Stimulated activated CD8-positive, alpha-beta memory T cell treated with anti-CD3 and anti-CD28 coated beads, Interleukin-4, amount 100 ng/mL, for 48 hours (primary cell): ENCODE data around the gene NR1I3.
"Not testable (repeated sequence)": the region's sequence is repeated elsewhere in the genome, so short reads cannot be mapped to it uniquely, and the experiment has no call there.

ENCODE experiments used
- DNase-seq: peaks from one replicate; pipeline ENCODE4 v3.0.0-alpha.2; 2020

Gene NR1I3, protein sequence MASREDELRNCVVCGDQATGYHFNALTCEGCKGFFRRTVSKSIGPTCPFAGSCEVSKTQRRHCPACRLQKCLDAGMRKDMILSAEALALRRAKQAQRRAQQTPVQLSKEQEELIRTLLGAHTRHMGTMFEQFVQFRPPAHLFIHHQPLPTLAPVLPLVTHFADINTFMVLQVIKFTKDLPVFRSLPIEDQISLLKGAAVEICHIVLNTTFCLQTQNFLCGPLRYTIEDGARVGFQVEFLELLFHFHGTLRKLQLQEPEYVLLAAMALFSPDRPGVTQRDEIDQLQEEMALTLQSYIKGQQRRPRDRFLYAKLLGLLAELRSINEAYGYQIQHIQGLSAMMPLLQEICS

GRCh38 chr1:161238039-161238473 is at the start of gene NR1I3:
NR1I3 (minus strand) TSS chr1:161238203; CDS start chr1:161236565, 1,638 bp downstream.
- no peak for DNase-seq

DNA sequence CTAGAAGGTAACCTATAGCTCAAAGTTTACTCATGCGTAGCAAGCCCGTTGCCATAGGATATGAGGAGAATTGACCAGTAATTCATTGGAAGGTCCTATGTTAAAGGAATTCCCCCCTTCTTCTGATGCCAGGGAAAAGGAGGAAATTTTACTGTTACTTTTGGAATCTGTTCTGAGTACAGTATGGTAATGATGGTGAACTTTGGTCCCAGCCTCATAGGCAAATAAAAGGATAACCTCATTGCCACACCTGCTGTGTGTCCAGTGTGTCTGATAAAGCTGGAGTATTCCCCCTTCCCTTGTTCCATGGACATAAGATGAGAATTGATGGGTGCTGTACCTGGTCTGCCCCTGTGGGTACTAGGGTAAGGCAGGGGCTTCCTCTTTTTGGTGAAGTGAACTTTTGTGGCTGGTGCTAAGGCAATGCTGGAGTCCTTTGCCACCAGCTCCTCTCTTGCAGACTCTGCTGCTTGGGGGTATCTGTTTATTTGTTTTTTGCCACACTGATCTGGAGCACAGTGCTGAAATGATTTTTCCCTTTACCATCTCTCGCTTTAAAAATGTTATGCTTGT is 49.6 kb upstream of the NR1I3 start:
- no peak for DNase-seq

- no peak for DNase-seq
Measured at GRCh38 chr1:161285521-161285920, 47.5 kb upstream of the NR1I3 start.

GRCh38 chr1:161285113-161285512 is 47.1 kb upstream of the NR1I3 start:
- no peak for DNase-seq

GRCh38 chr1:161282991-161283390 is 45.0 kb upstream of the NR1I3 start:
- DNase-seq, result no peak

DNA sequence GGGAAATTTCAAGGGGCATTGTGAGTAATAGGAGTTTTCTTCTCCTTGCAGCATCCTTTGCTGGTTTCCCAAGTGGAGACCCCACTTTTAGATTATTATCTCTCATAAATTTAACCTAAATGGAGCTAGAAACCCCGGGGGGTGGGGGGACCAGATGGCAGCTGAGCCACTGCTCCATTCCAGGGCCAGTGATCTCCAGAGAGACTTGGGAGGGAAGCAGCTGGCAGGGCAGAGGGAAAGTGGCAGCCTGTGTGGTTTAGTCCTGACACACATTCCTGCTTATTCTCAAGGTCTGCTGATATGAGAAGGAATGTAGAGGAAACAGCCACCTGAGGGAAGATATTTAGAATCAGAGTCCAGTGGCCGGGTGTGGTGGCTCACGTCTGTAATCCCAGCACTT is 36.9 kb upstream of the NR1I3 start:
- DNase-seq, result no peak

DNA sequence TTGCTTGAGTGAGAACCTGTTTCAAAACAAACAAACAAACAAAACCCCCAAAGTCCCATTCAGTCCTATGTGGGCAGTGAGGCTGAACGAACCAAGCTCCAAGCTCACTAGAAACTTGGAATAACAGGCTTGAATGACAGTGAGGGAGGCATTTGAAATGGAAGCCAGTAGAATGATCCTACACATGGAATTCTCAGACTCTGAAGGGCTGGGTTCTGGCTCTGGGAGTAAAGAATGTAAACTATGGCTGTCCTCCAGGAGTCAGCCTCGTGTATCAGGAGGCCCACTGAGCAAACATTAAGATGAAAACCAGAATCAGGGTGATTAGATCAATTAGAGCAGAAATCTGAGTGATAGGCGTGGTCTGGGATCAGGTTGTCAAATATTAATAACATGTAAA is 35.4 kb upstream of the NR1I3 start:
- no peak for DNase-seq

DNA sequence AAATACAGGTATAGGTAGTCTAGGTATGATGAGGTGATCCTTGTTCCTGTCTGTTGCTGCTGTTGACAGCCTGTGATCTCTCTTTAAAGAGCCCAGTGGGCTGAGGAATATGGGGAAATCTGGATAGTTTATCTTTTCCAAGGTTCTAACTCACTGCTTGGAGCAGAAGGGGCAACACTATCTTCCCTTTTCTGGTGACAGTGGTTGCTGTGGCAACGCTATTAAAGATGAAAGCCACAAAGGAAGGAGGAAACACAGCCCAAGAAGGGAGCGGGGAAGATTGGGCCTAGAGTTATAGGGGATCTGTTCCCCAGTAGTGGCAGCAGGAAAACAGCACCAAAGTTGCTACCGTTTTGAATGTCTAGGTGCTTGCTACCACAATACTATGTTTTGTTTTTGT is 29.3 kb upstream of the NR1I3 start:
- no peak for DNase-seq

- no peak for DNase-seq
Measured at GRCh38 chr1:161266836-161267235, 28.8 kb upstream of the NR1I3 start.

DNA sequence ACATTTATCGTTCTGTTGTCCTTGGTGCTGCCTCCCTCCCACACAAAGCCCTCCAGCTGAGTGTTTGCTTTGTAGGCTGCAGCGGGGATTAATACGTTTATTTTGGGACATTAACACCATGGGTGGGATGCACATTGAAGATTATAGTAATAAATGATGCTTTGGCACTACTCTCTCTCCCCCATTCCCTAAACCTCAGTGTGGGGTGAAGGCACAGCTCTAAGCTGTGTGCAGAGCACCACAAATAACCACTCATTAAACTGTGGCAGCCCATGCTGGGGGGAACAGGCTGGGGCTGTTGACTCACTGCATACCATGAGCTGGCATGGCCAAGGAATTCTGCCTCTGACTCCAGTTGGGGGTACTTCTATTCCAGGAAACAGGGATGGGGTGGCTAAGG is 28.2 kb upstream of the NR1I3 start:
- DNase-seq, result no peak

GRCh38 chr1:161265305-161265704 is 27.3 kb upstream of the NR1I3 start:
- no peak for DNase-seq

DNA sequence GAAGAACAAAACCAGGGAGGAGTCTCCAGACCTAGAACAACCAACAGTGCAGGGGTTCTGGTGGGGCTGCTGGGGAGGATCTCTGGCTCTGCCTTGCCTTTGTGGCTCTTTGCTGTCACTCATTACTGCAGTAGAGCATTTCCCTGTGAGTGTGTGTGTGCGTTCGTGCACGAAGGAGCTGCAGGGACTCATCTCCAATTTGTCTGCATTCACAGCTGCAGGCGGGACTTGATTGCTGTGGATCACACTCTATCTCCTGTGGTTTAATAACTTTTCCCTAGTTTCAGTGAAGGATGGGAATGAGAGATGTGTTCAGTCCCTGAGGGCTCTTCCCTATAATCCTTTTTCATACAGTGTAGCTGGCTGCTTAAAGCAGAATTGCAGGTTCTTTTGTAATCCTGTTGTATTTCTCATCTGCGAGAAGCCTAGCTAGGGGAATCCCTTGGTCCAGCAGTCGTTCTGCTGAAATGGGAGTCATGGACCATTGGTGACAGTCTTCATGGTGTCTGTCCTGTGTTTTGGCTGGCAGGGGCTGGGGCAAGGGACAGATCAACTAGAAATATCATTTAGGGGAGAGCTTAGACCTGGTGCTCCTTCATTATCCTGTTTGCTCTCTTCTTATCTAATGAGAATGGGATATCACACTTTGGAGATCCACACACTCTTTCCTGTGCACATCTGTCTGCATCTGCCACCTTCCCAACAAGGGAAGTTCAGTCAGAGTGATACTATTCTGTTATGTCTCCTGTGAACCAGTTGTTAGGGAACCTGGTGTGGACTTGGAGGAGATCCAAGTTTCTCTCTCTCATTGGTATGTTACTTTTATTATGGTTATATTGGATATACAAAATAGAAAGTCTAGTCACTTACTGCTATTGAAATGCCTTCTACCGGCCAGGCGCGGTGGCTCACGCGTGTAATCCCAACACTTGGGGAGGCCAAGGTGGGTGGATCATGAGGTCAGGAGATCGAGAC is 23.5 kb upstream of the NR1I3 start:
- DNase-seq, result no peak

DNA sequence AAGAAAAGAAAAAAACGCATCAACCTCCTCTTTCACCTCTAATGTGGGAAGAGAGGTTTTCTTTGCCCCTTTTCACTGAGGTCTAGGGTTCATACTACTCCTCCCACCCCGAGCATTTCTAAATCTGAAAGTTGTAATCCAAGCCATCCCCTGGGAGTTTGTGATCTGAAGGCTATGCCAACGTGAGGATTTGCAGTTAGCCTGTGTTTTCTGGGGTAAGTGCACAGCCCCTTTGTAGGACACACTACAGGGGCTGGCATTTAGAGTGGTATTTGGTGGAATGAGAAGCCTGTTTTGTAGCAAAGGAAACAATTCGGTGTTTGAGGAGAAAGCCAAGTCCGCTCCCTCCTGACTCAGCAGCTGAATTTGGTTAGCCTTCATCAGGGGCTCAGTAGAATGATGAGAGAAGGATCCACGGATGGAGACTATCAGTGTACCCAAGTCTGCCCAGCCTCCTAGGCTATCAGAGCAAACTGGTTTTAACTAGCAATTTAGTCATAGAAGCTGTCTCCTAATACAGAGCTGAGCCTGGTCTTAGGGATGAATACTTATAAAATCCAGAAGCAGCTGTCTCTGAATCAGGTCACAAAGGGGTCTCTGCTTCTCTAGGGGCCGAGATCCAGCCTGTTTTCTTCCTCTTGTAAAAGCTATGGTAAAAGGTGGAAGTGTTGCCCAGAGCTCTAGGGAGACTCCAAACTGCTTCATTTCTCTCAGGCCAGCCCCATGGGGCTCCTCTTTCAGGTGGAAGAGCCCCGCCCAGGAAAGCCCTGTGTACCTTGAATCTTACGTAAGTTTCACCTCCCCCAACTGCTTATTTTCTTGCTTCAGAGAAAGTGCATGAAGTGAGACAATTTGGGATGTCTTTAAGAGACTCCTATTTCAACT is 22.6 kb upstream of the NR1I3 start:
- DNase-seq, result no peak

- DNase-seq, result no peak
Measured at GRCh38 chr1:161259765-161260164, 21.8 kb upstream of the NR1I3 start.

DNA sequence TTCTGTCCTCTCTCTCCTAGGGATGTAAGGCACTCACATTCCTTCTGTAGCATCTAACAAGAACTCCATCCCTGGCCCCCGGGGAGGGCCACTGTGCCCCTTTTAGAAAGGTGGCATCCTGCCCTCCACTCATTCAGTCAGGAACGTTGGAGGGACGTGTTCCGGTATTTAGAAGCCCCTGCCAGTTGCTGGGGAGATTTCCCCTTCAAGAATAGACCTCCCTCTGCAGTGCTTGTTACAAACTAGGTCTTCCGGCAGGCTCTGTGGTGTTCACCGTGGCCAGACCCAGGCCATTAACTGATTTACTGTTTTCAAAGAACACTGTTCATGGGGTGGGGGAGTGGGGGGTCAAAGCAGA is 21.3 kb upstream of the NR1I3 start:
- DNase-seq, result no peak

GRCh38 chr1:161258439-161259344 is 20.7 kb upstream of the NR1I3 start, which contains the start of gene PCP4L1:
PCP4L1 (plus strand) TSS chr1:161258745; CDS start chr1:161258975, 230 bp downstream.
- peak; percentile 65 for DNase-seq

GRCh38 chr1:161257109-161257508 is 19.1 kb upstream of the NR1I3 start:
- not testable (repeated sequence) for DNase-seq

GRCh38 chr1:161255955-161256520 is 18.0 kb upstream of the NR1I3 start:
- not testable (repeated sequence) for DNase-seq

GRCh38 chr1:161255302-161255701 is 17.3 kb upstream of the NR1I3 start:
- DNase-seq, result not testable (repeated sequence)

GRCh38 chr1:161251579-161251978 is 13.6 kb upstream of the NR1I3 start:
- DNase-seq, result no peak

- DNase-seq, result no peak
Measured at GRCh38 chr1:161250829-161251228, 12.8 kb upstream of the NR1I3 start.
